ENCODE data around the gene TST.

GRCh38 chr22:37030560-37031281, 11.5 kb upstream of the TST start:
- TF ChIP-seq CTCF (IDR thresholded peaks at IDR 0.05) (no peak), POLR2AphosphoS5 (IDR thresholded peaks at IDR 0.05) (no peak), EP300 (IDR thresholded peaks at IDR 0.05) (no peak)
